HG03159 (cell line): ENCODE results near the gene ATP1A4.

Experiments
- ATAC-seq: cut with Tn5 transposase; IDR thresholded peaks from one replicate; pipeline ENCODE4 v1.9.1; 2021; ENCODE audit warnings: mild to moderate bottlenecking, moderate library complexity; ENCODE audit not compliant: unreplicated experiment

ATP1A4 gene

DNA sequence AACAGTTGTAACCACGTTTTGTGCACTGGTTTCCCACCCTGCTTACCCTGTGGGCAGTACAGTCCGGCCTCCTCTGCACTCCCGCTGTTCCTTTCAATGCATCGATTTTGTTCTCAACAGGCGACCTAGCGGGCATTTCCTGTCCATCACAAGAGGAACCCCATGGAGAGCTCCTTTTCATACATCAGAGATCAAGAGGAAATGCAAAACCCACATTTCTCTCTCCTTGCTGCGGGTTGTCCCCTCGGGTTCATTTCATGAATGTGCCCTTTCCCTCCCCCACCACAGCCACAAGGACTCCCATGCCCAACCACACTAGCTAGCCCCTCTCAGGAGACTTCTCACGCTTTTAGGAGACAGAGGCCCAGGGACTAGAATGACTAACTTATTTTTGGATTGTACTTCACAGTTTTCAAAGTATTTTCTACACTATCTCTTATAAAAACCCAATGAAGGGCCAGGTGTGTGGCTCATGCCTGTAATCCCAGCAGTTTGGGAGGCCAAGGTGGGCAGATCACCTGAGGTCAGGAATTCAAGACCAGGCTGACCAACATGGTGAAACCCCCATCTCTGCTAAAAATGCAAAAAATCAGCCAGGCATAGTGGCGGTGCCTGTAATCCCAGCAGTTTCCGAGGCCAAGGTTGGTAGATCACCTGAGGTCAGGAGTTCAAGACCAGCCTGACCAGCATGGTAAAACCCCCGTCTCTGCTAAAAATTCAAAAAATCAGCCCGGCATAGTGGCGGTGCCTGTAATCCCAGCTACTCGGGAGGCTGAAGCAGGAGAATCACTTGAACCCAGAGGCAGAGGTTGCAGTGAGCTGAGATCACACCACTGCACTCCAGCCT lies 18.4 kb downstream of the ATP1A4 start:
- ATAC-seq: peak; percentile 65

DNA sequence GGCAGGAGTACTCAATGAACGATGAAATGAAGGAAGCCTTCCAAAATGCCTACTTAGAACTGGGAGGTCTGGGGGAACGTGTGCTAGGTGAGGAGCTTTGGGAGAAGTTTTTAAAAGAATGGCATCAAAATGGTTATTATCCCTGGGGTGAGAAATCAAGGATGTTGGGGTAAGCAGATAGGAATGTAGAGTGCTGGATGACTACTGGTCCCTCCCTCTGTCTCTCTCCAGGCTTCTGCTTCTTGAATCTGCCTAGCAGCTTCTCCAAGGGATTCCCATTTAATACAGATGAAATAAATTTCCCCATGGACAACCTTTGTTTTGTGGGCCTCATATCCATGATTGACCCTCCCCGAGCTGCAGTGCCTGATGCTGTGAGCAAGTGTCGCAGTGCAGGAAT lies 20.0 kb downstream of the ATP1A4 start:
- ATAC-seq: no peak

DNA sequence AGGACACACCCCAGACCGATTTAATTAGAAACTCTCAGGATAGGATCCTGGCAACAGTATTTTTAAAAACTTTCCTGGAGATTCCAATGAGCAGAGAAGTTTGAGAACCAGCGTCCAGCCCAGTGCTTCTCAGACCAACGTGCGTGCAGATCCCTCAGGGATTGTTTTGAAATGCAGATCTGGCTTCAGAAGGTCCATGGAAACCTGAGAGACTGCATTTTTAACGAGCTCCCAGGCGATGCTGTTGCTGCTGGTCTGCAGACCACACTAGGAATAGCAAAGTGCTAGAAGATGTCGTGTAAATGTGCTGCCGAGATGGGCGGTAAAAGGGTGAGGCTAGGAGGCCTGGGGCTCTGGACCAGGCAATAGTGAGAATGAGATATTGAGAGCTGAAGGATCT lies 20.6 kb downstream of the ATP1A4 start:
- no peak for ATAC-seq

DNA sequence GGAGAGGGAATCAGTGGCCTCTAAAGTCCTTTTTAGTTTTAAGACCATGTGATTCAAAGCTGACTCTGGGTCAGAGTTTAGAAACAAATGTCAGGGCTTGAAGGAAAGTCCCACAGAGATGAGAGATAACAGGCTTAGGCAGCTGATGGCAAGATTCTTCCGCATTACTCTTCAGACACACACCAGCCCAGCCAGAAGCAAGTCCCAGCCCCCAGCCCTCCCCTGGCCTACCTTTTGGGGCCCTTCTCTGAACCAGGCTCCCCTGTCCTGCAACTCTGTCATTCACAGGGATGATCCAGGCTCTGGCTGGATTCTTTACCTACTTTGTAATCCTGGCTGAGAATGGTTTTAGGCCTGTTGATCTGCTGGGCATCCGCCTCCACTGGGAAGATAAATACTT lies 25.8 kb downstream of the ATP1A4 start:
- no peak for ATAC-seq

DNA sequence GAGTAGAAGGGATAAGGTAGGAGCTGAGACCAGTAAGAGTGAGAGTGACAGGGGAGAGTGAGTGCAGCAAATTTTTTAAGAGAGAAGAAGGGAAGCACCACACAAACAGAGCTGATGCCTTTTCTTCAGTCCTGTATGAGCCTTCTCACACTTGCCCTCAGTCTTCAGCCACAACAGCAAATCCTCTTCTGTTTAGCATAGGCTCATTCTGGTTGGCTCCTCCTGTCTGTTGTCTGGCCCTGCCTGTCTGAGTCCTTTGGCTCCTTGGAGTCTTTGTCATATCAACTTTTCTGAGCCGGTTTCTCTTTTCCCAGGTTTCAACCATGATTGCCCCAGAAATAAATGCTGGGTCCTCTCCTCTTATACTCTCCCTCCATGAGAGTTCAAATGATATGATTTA lies 26.3 kb downstream of the ATP1A4 start:
- ATAC-seq: no peak

DNA sequence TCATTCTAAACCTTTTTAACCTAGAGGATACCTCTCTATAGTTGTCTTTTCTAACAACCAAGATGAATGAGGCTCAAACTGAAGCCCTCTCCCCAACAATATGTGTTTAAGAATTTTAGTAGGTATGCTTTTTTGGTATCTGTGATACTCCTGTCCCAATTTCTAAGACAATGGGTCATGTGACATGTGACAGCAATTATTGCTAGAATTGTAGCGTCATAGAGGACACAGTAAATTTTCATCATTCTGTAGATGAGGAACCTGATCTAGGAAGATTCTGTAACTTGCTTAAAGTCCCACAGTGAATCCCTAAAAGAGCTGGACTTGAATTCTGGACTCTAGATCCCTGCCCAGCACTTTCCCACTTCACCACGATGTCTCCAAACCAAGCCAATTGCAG lies 27.3 kb downstream of the ATP1A4 start:
- ATAC-seq: no peak

- no peak for ATAC-seq
Observed at GRCh38 chr1:160179336-160179735, 27.9 kb downstream of the ATP1A4 start.

- ATAC-seq: no peak
Observed at GRCh38 chr1:160186246-160186645, 34.8 kb downstream of the ATP1A4 start.

- ATAC-seq: no peak
Observed at GRCh38 chr1:160186729-160187128, 35.3 kb downstream of the ATP1A4 start.

DNA sequence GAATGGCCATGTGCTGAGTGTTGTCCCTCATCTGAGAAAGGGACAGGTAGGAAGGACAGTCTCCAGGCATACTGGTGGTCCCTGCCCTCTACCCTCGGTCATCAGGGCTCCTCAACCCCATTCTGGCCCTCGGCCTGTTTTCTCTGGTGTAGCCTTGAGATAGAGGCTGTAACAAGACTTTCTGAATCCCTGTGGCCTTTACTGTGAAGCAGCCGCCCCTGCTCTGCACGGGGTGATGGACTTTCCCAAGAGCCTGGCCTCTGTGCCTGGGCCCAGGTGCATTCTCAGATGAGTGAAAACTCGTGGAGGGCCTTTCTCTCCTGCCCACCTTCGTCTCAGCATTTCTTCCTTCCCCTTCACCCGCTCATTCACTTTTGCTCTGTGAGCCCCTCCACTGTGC lies 36.0 kb downstream of the ATP1A4 start:
- ATAC-seq: no peak

GRCh38 chr1:160188341-160188740 lies 36.9 kb downstream of the ATP1A4 start:
- no peak for ATAC-seq

GRCh38 chr1:160189649-160190625 lies 38.5 kb downstream of the ATP1A4 start, which contains the start of gene CASQ1:
CASQ1 (plus strand) TSS chr1:160190575; CDS start chr1:160190752, 177 bp downstream.
- no peak for ATAC-seq

GRCh38 chr1:160191756-160192155 lies 40.4 kb downstream of the ATP1A4 start:
- ATAC-seq: no peak

DNA sequence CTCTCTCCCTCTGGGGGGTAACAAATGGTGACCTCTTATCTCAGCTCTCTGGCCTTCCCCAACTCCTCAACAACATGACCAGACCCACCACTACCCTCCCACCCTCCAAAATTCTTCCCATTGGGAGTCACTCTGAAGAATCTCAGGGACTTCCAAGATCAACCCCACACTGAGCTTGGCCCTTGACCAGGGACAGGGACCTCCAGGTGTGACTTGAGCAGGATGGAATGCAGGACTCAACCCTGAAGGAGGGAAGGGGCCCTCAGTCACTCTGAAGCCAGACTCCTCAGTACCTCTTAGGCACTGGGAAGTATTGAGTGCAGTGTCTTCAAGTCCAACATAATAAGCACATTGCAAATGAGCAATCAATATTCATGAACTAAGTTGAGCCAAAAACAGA lies 40.8 kb downstream of the ATP1A4 start:
- no peak for ATAC-seq

DNA sequence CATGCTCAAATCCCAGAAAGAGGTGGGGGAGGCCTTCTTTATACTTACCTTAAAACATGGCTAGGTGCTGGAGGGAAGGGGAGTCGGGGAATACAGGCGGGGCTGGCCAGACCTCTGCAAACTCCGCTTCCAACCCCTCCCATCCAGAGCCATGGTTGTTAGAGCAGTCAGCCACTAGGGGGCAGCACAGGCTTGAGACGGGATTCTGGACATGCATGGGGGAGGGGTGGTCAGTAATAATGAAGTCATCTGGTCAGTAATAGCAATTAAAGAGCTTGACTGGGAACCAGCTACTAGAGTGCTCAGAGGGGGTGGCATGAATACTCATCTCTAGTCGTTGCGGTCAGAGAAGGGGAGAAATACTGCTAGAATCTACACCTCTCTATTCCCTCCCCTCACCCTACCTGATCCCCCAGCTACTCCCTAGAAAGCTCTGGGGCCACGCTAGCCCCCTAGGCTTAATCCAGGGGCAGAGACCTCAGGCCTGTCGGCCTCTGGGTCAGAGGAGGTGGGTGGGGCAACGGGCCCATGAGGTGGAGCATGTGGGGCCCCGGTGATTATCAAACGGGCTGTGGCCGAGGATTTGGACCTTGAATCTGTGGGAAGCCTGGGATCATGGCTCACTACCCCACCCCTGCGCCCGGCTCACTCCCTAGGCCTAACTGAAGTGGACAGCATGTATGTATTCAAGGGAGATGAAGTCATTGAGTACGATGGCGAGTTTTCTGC lies 41.9 kb downstream of the ATP1A4 start:
- no peak for ATAC-seq

DNA sequence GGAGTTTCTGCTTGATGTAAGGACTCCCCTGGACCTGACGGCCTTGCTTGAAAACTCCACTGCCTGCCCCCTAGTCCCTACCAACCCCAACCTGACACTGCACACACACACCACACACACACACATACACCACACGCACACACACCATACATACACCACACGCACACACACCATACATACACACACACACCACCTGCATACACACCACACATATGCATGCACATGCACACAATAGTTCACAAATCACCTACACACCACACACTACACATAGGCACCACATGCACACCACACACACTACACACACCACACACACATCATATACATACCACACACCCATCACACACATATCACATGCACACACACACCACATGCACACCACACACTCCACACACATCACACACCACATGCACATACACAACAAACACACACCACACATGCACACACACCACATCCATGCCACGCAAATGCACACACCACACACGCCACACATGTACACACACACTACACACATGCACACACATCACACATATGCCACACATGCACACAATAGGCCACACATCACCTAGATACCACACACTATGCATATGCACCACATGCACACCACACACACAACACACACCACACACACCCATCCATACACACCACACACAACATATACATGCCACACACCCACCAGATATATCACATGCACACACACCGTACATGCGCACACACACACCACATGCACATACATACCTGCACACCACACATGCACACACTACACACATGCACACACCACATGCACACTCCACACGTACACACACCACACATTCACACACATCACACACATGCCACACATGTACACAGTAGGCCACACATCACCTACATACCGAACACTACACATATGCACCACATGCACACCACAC lies 42.7 kb downstream of the ATP1A4 start:
- ATAC-seq: no peak

- ATAC-seq: no peak
Observed at GRCh38 chr1:160194737-160195059, 43.3 kb downstream of the ATP1A4 start.

DNA sequence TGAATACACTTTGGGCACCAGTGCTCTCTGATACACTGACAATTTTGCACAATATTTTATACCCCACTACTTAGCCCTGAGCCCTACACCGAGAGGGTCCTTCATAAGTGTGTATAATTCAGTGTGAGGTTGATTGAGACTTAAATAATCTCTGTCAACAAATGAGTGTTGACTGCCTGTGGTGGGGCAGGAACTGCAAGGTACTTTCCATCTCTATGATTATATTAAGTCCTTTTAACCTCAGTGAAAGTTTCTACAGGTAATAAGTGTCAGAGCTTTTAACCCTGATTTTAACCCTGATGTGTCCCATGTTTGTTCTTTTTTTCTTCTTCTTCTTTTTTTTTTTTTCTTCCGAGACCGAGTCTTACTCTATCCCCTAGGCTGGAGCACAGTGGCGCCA lies 44.7 kb downstream of the ATP1A4 start:
- ATAC-seq: no peak

GRCh38 chr1:160197231-160197630 lies 45.8 kb downstream of the ATP1A4 start:
- no peak for ATAC-seq

DNA sequence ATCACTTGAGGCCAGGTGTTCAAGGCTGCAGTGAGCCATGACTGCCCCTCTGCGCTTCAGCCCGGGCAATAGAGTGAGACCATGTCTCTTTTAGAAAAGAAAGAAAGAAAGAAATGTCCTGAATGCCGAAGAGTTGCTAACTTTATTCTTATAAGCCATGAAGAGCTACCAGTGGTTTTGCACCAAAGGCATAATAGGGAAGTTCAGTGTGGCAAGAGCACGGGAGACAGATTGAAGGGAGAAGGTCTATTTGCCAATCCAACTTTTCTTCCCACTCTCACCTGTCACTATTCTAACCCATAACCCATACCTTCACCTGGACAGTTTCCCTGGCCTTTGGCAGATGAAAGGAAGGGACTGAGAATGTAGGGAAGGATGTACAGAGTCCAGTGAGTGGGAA lies 49.4 kb downstream of the ATP1A4 start:
- ATAC-seq: no peak
